HG03064 (cell line): ENCODE results near the gene PEX10.
"Not testable (repeated sequence)": the region's sequence is repeated elsewhere in the genome, so short reads cannot be mapped to it uniquely, and the experiment has no call there.

Experiments
- ATAC-seq: cut with Tn5 transposase; IDR thresholded peaks from one replicate; pipeline ENCODE4 v1.9.1; 2021; ENCODE audit warnings: low read depth; ENCODE audit not compliant: unreplicated experiment

The PEX10 gene

DNA sequence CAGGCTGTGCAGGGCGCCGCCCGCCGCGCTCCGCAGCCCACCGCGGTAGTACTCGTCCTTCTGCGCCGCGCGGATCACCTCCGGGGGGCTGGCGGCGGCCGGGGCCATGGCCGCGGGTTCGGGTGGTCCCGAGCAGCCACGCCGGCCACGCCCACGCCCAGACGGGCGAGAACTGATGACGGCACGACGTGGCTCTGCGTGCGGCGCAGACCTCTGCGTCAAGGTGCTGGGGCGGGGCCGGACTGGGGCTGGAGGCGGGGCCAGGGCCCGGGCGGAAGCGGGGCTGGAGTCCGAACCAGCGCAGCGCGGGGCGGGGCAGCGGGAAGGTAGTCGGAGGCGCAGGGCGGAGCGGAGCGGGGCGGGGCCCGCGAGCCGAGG is at the start of gene PEX10:
TSS of gene PEX10 (minus strand) at position 170 of the 378 bp plus-strand sequence. CDS start at position 108, 62 bp downstream.
- peak; percentile 64 for ATAC-seq

DNA sequence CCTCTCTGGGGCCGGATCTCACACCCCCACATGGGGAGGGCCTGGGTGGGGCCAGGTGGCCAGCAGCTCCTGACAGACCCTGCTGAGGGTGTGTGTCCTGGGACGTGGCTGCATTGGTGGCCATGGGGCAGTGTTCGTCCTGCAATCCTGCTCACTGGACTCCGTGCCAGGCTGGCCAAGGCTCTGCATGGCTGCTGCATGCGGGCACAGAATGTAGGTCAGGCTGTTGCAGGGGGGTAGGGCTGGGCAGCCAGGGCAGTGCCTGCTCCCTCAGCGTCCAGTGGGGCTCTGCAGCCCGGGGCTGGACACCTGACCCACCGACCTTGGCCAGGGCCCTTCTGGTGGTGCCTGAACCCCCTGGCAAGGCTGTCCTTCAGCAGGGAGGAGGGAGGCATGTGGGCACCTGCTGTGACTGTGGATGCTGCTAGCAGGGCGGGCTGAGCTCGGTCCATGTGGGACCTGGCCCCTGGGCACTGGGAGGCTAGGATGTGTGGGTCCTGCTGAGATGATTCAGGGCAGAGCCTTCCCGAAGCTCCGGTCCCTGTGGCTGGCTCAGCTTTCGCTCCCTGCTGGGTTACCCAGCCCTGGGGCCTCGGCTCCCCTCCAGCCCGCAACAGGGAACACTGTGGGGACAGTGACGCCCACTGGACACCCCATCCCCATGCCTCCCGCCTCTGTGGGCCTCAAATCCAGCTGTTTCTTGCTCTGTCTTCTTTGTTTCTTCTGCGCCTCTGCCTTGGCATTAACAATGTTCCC is 48.8 kb upstream of the PEX10 start:
- no peak for ATAC-seq

DNA sequence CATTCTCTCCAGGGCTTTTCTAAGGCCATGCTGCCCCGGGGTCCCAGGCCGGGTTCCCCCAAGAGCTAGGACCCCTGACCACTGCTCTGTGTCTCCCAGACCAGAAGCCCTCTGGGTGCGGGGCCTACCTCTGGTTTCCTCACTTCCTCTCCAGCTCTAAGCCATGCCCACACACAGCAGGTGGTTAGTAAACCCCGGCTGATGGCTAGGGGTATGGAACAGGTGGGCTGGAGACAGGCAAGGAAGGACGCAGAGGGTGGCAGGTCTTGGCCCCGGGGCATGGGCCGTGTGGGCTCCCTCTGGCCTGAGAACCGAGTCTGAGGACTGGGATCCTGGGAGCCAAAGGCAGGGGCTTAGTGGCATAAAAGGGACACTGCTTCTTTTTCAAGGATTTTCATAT is 47.8 kb upstream of the PEX10 start:
- ATAC-seq: no peak

DNA sequence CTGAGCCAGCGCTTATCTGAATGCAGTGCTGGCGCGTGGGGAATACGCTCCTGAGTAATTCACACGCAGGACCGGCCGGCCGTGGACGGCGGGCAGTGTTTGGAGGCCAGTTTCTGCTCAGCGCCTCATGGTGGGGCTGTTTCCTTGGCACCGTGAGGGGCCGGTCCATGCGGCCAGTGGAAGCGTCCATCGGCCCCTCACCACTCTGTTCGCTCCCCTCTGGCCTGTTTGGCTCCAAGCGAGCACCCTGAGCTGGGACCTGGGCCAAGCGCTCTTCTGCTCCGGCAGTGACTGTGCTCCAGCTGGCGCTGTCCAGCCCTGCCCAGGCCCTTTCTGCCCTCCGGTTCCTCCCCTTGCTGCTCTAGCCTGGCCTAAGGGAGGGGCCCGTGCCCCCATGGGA is 47.4 kb upstream of the PEX10 start:
- no peak for ATAC-seq

DNA sequence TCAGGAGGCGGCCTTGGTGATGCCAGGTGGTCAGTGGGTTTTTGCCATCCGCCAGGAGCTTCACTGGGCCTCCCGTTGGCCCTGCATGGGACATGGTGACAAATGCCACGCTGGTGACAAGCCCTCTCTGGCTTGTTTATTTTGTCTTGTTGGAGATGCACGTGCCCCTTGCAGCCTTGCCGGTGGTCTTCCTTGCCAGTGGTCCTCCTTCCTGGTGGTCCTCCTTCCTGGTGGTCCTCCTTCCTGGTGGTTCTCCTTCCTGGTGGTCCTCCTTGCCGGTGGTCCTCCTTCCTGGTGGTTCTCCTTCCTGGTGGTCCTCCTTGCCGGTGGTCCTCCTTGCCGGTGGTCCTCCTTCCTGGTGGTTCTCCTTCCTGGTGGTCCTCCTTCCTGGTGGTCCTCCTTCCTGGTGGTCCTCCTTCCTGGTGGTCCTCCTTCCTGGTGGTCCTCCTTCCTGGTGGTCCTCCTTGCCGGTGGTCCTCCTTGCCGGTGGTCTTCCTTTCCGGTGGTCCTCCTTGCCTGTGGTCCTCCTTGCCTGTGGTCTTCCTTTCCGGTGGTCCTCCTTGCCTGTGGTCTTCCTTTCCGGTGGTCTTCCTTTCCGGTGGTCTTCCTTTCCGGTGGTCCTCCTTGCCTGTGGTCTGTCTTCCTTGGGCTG is 46.9 kb upstream of the PEX10 start:
- ATAC-seq: not testable (repeated sequence)

DNA sequence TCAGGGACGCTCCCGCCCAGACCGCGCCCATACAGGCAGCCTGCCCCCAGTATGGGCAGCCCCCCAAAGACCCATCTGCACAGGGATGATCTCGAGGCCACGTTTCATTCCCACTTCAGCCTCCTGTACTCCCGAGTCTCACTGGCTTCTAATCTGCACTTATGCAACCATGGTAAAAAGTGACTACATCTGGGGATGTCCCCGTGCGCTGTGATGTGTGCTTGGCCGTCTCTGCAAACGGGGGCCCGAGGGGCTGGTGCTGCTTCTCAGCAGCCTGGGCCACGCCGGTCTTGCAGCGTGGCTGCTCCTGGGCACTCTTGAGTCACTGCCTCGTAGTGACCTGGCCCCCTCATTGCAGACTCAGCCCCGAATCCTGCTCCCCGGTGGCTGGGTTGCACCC is 46.3 kb upstream of the PEX10 start:
- ATAC-seq: no peak

DNA sequence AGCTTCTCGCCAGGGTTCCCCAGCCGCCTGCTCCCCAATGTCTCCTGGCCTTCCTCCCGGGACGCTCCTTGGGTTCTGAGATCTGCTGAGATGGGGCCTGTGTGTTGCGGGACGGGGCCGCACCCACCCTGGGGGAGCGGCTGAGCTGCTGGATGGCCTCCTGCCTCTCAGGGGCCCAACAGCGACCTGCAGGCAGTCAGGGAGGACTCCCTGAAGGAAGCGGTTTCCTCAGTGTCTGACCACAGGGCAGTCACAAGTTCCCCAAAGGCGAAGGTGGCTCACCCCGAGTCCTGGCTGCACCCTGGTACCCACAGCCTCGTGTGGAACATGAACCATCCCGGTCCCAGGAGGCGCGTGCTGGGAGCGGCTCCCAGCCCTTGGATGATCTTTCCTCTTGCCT is 45.1 kb upstream of the PEX10 start:
- no peak for ATAC-seq

DNA sequence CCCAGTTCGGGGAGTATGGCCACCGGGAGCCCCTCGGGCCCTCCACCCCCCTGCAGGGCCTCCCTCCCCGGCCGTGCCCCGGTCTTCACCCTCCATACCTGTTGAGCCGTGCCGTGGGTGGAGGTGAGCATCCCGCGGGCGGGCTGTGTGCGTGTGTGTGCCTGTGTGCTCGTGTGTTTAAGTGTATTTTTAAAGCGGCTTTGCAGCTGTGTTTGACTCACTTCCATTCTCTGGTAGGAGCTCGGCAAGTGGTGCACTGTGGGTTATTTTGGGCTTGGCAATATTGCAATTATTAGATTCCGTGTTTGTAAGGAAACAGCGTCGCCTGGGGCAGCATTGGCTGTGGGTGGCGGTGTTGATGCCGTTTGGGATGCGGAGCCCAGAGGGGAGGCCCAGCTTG is 43.4 kb upstream of the PEX10 start:
- ATAC-seq: no peak

DNA sequence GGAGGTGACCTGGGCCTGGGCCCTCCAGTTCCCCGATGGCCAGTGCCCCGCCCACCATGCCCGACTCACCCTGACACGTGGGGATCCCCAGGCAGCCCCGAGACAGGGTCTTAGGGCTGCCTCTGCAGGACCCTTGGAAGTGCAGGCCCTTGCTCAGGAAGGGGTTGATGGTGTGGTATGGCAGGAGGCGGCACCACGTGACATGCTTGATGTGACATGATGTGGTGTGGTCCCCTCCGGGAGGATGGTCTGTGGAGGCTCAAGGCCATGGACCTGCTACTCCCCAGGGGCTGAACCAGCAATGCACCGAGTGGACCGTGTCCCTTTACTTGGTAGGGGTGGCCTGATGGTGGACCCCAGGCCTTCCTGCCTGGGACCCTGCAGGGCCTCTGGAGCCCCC is 41.9 kb upstream of the PEX10 start:
- ATAC-seq: no peak

DNA sequence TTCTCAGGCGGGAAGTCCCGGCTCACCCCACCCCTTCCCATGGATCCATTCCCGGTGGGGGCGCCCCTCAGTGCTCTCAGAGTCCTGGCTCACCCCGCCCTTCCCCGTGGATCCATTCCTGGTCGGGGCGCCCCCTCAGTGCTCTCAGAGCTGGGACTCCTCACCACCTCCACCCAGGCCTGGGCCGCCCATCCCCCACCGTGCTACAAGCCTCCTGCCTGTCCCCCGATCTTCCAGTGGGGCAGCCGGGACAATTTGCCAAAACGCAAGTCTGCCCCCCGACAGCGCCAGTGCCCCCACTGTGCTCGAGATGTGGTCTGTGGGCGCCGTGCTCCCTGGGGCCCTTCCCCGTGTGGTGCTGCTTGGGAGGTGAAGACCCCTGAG is 40.6 kb upstream of the PEX10 start:
- no peak for ATAC-seq

DNA sequence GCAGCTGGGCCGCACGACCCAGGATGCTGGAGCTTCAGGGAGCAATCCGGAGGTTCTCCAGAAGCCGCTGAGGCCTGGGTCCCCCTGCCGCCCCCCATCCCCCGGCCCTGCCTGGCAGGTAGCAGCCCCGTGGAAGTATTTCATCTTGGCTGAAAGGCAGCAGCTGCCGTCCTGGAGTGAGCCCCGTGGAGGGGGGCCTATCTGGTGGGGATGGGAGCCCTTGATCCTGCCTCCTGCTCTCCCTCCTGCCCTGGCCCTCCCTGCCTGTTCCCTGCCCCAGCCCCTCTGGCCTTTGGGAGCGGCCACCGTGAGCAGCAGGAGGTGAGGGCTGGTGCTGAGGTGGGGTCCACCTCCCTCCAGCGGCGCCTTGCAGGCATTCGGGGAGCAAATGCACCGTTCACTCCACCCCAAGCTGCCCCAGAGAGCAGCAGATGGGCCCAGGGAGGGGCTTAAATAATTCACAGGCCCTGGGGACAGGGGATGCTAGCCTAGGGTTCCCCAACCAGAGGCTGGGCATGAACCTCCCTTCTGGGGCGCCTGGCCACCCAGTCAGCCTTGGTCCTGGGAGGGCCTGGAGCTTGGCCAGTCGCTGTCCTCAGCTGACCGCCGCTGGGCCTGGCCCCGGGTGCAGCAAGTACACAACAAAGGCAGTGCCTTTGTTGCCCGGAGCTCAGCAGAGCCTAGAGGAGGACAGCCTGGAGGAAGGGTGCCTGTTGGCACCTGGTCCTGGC is 40.0 kb upstream of the PEX10 start:
- ATAC-seq: no peak

DNA sequence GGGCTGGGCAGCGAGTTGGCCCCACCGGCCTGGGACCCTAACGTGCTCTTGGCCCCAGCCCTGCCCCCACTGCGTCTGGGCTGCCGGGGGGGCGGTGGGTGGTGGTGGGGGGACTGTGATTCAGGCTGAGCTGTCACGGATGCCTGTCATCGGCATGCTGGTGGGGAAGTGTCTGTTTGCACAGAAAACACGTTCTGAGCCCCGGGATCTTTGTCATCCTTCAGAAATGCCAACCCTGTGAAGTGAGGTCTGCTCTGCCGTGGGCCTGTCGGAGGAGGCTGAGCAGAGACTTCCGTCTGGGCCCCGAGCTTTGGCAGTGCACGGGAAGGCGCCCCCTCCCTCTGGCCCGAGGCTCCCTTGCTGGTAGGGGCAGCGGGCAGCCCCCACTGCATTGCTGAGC is 39.4 kb upstream of the PEX10 start:
- ATAC-seq: no peak

DNA sequence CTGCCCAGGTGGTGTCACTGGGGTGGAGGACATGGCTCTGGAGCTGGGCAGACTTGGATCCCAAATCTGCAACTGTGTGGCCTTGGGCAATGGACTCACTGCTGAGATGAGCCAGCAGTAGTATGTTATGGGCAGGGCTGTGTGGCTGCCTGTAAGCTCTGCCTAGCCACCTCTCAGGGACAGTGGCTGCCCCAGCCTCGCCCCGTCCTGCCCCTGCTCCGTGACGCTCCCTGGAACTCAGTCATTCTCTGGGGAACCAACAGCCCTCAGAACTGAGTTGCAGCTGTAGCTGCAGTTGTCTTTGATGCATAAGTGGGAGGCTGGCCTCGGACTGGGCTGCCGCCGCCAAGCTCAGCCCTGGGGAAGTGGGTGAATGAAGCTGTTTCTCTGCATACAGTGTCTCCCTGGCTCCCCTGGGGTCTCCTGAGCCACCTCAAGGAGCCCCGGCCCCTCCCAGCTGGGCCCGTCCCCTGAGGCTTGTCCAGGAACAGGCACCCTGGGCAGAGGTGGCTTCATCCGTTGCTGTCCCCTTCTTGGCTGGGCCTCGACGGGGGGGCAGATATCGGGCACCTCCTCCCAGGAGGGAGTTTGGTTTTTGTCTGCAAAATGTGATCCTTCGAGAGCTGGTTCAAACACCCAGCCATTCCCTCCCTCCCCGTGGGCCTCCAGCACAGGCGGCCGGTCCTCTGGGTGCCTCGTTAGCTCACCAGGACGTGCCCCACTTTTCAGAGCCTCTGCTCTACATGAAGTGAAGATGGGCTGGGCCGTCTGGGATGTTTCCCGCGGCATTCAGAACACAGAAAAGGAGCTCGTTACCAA is 37.5 kb upstream of the PEX10 start:
- no peak for ATAC-seq

DNA sequence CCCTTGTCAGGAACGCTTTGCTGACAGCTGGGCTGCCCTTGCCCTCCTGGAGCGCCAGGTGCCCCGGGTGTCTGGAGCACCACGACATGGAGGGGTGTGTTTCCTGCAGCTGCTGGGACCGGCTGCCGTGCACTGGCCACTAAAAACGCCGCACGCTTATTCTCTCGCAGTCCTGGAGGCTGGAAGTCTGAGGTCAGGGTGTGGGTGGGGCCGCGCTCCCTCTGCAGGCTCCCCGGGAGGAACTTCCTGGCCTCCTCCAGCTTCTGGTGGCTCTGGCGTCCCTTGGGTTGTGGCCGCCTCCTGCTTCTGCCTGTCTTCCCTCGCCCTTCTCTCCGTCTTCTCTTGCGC is 35.7 kb upstream of the PEX10 start:
- no peak for ATAC-seq

DNA sequence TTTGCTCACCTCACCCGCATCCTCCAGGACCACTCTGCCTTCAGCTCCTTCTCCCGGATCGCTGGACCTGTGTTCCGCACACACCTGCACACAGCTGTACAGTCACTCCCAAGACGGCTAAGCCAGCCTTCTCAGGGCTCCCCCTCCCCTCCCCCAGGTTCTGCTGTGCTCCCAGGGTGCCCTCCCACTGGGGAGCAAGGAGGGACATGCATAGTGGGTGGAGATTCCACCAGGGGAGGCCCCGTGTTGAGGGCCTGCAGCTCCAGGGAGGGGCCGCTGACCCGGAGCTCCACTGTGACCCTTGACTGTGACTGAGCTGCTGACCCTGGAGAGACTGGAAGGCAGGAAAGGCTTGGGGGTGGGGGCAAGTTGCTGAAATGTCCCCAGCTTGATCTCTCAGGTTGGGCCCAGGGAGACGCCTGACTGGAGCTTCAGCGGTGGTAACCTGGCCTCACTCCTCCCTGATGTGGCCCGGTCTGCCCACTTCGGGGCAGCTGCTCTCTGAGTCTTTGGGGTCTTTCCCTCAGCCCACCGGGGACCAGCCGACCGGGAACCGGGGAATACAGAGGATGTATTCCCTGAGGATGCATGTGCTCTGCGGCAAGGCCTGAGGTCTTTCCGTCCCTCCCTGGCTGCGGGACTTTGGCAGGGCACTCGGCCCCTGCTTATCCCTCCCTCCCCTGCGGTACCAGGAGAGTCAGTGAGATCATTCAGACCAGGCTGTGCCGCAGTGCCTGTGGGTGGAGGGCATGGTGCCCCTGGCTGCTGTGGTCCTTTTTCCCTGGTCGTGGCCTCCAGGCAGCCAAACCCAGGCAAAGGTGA is 35.1 kb upstream of the PEX10 start:
- ATAC-seq: no peak

DNA sequence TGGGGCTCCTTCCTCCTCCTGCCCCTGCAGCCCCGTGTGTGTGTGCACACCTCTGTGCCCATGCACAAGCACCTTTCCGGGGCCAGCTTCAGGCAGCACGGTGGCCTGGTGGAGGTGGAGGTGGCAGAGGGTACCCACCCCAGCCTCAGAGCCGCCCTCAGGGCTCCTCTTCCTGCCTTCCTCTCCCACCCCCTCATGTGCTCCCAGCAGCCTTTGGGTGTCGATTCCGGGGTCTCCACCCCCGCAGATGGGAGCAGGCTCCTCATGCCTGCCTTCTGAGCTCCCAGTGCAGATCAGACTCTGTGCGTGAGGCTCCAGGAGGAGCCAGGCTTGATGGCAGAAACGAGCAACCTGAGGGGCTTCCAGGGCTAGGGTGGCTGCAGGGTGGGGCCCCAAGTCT is 34.5 kb upstream of the PEX10 start:
- ATAC-seq: no peak

DNA sequence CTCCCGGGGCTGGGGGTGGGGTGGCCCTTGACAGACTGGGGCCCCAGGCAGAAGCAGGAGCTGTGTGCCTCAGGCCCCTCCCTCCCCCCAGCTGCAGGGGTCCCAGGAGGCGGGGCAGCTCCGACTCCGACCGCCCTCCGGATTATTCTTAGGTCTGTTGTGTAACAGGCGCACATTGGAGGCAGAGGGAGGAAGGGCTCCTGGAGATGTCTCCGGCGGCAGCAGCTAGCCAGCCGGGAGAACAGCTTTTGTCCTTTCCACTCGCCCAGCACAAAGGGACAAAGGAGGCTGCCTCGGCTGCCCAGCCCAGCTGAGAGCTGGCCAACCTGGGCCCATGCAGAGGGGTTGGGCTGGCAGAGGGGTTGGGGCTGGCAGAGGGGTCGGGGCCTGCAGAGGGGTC is 34.0 kb upstream of the PEX10 start:
- no peak for ATAC-seq

DNA sequence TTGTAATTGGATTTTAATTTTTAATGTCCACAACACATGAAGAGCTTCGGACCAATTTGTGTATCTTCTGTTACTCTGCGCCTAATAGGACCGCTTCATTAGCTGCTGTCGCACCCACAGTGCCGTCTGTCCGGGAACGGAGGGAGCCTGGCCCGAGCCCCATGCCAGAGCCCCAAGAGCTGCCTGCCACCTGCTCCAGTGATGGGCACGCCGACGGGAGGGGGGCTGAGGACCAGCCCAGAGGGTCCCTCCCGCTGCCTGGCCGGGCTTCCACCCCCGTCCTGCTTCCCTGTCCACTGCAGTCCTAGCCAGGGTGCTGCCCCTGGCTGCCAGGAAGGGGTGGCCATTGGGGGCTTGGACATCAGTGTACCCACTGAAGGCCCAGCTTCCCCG is 33.5 kb upstream of the PEX10 start:
- ATAC-seq: no peak

DNA sequence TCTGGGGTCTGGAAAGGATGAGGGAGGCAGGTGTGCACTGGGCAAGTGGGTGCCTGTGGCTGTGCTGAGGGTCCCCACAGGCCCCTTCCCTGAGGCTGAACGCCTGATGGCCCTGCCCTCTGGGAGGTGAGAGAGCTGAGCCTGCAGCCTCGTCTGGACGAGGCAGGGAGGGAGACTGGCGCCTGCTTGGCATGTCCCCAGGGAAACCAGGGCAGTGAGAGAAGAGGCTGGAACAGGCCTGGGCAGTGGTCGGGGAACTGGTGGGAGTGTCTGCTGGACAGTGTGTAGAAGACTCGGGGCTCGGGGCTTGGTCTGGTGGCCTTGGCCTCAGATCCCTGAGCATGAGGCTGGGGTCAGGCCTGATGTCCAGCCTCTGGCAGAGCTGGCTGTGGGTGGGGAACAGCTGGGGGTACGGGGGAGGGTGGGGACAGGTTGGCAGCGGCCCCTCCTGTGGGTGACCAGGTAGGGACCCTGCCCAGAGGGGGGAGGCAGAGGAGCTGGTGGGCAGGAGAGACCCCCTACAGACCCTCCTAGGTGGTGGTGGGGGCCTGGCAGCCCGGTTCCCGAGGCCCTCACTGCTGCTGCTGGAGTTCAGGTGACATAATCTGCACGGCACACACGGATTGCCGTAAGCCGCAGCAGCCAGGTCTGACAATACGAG is 32.9 kb upstream of the PEX10 start:
- no peak for ATAC-seq

DNA sequence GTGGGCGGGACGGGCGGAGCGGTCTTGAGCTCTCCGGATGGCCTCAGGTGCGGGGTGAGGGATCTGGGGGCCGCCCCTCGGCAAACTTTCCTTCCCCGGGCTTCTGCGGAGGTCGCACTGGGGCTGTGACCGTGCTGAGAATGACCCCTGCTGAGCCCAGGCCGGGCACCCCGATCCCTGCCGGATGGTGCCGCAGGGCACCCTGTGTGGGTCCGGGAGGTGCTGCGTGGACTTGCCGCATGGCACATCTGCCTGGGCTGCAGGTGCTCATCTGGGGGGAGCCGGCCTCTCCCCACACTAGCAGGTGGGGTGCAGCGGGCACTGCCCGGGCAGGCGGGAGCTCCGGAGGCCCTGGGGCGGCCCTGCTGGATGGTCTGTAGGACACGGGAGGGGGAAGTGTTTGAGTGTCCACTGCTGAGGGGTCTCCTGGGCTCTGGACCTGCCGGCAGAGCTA is 31.8 kb upstream of the PEX10 start:
- no peak for ATAC-seq
